Neural cell (in vitro differentiated cells): Measurements from ENCODE around the gene LIMD2. TPM values are rescaled to one million over a fixed set of nuclear protein-coding genes. Genes with fewer than 3 reads are reported as not detected.

Experiments
- H2AFZ ChIP-seq: fragments of 200-600, 300-800 bp; sonication (generic), shearing (Covaris generic); 2 replicates; pipeline ENCODE4 v1.6.0; 2014; ENCODE audit warnings: low read depth, mild to moderate bottlenecking, antibody characterized with exemption, low read length, moderate library complexity
- H3F3A ChIP-seq: fragments of 200-600 bp; shearing (Covaris generic); 2 replicates; pipeline ENCODE4 v1.6.1; 2016; ENCODE audit warnings: mild to moderate bottlenecking, moderate library complexity, mixed read lengths, antibody characterized with exemption, low read length; ENCODE audit not compliant: insufficient read depth, poor library complexity, severe bottlenecking
- H3K27ac ChIP-seq: fragments of 200-600, 300-800 bp; sonication (generic), shearing (Covaris generic); 2 replicates; pipeline ENCODE4 v1.5.1; 2014; ENCODE audit warnings: mild to moderate bottlenecking, low read length, moderate library complexity
- H3K27me3 ChIP-seq: fragments of 300-800, 200-600 bp; sonication (generic), shearing (Covaris generic); 2 replicates; pipeline ENCODE4 v1.6.0; 2014; ENCODE audit warnings: mild to moderate bottlenecking, low read depth, low read length, moderate library complexity; ENCODE audit not compliant: insufficient read depth
- H3K36me3 ChIP-seq: fragments of 300-800, 200-600 bp; sonication (generic), shearing (Covaris generic); 2 replicates; pipeline ENCODE4 v1.5.1; 2014; ENCODE audit warnings: mild to moderate bottlenecking, antibody characterized with exemption, low read length, moderate library complexity; ENCODE audit not compliant: insufficient read depth
- H3K4me2 ChIP-seq: fragments of 300-800, 200-600 bp; sonication (generic), shearing (Covaris generic); 2 replicates; pipeline ENCODE4 v1.6.0; 2014; ENCODE audit warnings: mild to moderate bottlenecking, low read length
- H3K4me3 ChIP-seq: fragments of 300-800, 200-600 bp; sonication (generic), shearing (Covaris generic); 2 replicates; pipeline ENCODE4 v1.5.1; 2014; ENCODE audit warnings: mild to moderate bottlenecking, low read length, moderate library complexity
- H3K79me2 ChIP-seq: fragments of 200-600 bp; shearing (Covaris generic); replicated peaks from 2 replicates; pipeline ENCODE4 v1.6.0; 2014; ENCODE audit warnings: mild to moderate bottlenecking, low read length, moderate library complexity; ENCODE audit not compliant: insufficient read depth
- H3K9ac ChIP-seq: fragments of 300-800, 200-600 bp; sonication (generic), shearing (Covaris generic); 2 replicates; pipeline ENCODE4 v1.6.1; 2016; ENCODE audit warnings: mild to moderate bottlenecking, low read length, mixed read lengths
- H3K9me2 ChIP-seq: fragments of 200-600 bp; shearing (Covaris generic); 2 replicates; pipeline ENCODE4 v1.6.1; 2016; ENCODE audit warnings: mild to moderate bottlenecking, low read length, mixed read lengths; ENCODE audit not compliant: insufficient read depth
- H3K9me3 ChIP-seq: fragments of 200-600, 300-800 bp; sonication (generic), shearing (Covaris generic); 2 replicates; pipeline ENCODE4 v1.6.1; 2016; ENCODE audit warnings: mild to moderate bottlenecking, mixed run types, low read length, moderate library complexity, mixed read lengths
- H4K20me1 ChIP-seq: fragments of 200-600 bp; shearing (Covaris generic); 2 replicates; pipeline ENCODE4 v1.6.1; 2016; ENCODE audit warnings: mild to moderate bottlenecking, mixed run types; ENCODE audit not compliant: insufficient read depth
- EP300 ChIP-seq: fragments of 450-650 bp; conservative IDR thresholded peaks from 2 replicates; pipeline ENCODE4 v1.6.1; 2014; ENCODE audit warnings: antibody characterized with exemption, mild to moderate bottlenecking, moderate library complexity; ENCODE audit not compliant: poor library complexity, severe bottlenecking
- EZH2 ChIP-seq: fragments of 200-600, 300-800 bp; shearing (Covaris generic), sonication (generic); IDR thresholded peaks from 2 replicates; pipeline ENCODE4 v1.6.1; 2014; ENCODE audit warnings: antibody characterized with exemption, low read length, borderline replicate concordance, mild to moderate bottlenecking; ENCODE audit not compliant: insufficient read depth, poor library complexity, severe bottlenecking
- MXI1 ChIP-seq: fragments of 450-650 bp; conservative IDR thresholded peaks from 2 replicates; pipeline ENCODE4 v1.6.1; 2014; ENCODE audit warnings: antibody characterized with exemption, mild to moderate bottlenecking; ENCODE audit not compliant: poor library complexity, severe bottlenecking
- POLR2AphosphoS5 ChIP-seq: IDR thresholded peaks from 2 replicates; pipeline ENCODE4 v1.6.1; 2012
- RAD21 ChIP-seq: fragments of 450-650 bp; conservative IDR thresholded peaks from 2 replicates; pipeline ENCODE4 v1.6.1; 2014; ENCODE audit warnings: antibody characterized with exemption, mild to moderate bottlenecking, moderate library complexity
- SMC3 ChIP-seq: fragments of 450-650 bp; conservative IDR thresholded peaks from 2 replicates; pipeline ENCODE4 v1.6.1; 2014; ENCODE audit warnings: antibody characterized with exemption, mild to moderate bottlenecking, moderate library complexity; ENCODE audit not compliant: poor library complexity
- TAF1 ChIP-seq: IDR thresholded peaks from 2 replicates; pipeline ENCODE4 v1.6.1; 2012; ENCODE audit warnings: low read depth
- polyA plus RNA-seq: library from polyadenylated mRNA; depleted of rRNA; stranded (reverse); fragments of >200 nt; gene quantifications from 2 replicates; pipeline ENCODE4 v1.2.3, GENCODE V29; 2014
- TF ChIP-seq, protein P1 (sequence below): IDR thresholded peaks from 2 replicates; pipeline ENCODE4 v1.6.1; 2012; ENCODE audit warnings: borderline replicate concordance
- TF ChIP-seq, protein P2 (sequence below): fragments of 450-650 bp; IDR thresholded peaks from 2 replicates; pipeline ENCODE4 v1.5.1; 2014; ENCODE audit warnings: antibody characterized with exemption, mild to moderate bottlenecking, moderate library complexity; ENCODE audit not compliant: poor library complexity, severe bottlenecking

The LIMD2 gene
- polyA plus RNA-seq, 1 donor from 2014 or later: 132 TPM

DNA sequence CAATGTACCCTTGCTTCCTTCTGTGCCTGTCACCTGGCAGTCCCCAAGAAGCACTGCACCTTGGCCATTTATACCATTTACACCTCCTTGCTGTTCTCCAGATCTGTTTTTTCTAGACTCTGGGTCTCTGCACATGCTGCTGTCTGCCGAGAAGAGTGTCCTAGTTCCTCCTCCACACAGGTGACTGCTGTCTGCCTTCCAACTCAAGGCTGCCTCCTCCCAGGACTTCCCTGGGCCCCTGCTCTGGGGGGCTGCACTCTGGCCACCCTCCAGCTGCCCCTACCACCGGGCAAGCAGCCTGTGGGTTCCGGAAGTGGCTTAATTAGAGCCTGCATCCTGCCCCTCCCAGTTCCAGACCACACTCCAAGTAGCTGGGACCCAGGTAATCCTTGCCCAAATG is 5.7 kb upstream of the LIMD2 start:
- Histone ChIP-seq H3K27ac (no peak overlapping the region), H3K9ac (no peak overlapping the region), H3F3A (no peaks in the 10 kb centered on the region), H3K4me2 (no peak overlapping the region), H4K20me1 (no peaks in the 10 kb centered on the region), H3K9me3 (no peaks in the 10 kb centered on the region), H3K4me3 (no peak overlapping the region), H3K9me2 (no peaks in the 10 kb centered on the region), H3K27me3 (no peaks in the 10 kb centered on the region), H2AFZ (no peak overlapping the region), H3K36me3 (no peaks in the 10 kb centered on the region), H3K79me2 (peaks cover 2% of the 10 kb centered on the region)
- TF ChIP-seq TAF1 (no peak), EP300 (no peak), SMC3 (no peak), POLR2AphosphoS5 (no peak), MXI1 (no peak), EZH2 (no peak), RAD21 (no peak)
- TF ChIP-seq, protein P1, sequence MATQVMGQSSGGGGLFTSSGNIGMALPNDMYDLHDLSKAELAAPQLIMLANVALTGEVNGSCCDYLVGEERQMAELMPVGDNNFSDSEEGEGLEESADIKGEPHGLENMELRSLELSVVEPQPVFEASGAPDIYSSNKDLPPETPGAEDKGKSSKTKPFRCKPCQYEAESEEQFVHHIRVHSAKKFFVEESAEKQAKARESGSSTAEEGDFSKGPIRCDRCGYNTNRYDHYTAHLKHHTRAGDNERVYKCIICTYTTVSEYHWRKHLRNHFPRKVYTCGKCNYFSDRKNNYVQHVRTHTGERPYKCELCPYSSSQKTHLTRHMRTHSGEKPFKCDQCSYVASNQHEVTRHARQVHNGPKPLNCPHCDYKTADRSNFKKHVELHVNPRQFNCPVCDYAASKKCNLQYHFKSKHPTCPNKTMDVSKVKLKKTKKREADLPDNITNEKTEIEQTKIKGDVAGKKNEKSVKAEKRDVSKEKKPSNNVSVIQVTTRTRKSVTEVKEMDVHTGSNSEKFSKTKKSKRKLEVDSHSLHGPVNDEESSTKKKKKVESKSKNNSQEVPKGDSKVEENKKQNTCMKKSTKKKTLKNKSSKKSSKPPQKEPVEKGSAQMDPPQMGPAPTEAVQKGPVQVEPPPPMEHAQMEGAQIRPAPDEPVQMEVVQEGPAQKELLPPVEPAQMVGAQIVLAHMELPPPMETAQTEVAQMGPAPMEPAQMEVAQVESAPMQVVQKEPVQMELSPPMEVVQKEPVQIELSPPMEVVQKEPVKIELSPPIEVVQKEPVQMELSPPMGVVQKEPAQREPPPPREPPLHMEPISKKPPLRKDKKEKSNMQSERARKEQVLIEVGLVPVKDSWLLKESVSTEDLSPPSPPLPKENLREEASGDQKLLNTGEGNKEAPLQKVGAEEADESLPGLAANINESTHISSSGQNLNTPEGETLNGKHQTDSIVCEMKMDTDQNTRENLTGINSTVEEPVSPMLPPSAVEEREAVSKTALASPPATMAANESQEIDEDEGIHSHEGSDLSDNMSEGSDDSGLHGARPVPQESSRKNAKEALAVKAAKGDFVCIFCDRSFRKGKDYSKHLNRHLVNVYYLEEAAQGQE: no peak
- TF ChIP-seq, protein P2, sequence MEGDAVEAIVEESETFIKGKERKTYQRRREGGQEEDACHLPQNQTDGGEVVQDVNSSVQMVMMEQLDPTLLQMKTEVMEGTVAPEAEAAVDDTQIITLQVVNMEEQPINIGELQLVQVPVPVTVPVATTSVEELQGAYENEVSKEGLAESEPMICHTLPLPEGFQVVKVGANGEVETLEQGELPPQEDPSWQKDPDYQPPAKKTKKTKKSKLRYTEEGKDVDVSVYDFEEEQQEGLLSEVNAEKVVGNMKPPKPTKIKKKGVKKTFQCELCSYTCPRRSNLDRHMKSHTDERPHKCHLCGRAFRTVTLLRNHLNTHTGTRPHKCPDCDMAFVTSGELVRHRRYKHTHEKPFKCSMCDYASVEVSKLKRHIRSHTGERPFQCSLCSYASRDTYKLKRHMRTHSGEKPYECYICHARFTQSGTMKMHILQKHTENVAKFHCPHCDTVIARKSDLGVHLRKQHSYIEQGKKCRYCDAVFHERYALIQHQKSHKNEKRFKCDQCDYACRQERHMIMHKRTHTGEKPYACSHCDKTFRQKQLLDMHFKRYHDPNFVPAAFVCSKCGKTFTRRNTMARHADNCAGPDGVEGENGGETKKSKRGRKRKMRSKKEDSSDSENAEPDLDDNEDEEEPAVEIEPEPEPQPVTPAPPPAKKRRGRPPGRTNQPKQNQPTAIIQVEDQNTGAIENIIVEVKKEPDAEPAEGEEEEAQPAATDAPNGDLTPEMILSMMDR: no peak

DNA sequence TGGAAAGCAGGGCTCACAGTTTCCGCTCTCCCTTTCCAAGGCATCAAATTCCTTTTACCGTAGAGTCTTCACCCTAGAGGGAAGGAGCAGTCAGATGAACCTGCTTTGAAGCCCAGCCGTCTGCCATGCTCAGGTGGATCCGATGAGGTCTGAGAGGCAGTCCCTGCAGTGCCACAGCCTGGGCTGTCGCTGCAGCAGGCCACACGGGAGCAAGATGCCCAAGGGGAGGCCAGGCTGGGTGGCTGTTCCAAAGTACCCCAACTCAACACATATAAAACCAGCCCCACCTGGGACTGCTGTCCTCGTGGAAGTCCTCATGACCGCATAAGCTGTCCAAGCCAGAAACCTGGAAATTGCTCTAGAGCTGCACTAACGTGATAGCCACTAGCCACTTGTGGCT is 4.9 kb upstream of the LIMD2 start:
- TF ChIP-seq TAF1: no peak
- TF ChIP-seq POLR2AphosphoS5: no peak
- TF ChIP-seq EZH2: no peak
- TF ChIP-seq, protein P1: no peak
- no peak for TF ChIP-seq SMC3
- no peak for TF ChIP-seq MXI1
- no peak for TF ChIP-seq EP300
- TF ChIP-seq RAD21: no peak
- TF ChIP-seq, protein P2: no peak
- no peak overlapping the region for H2AFZ ChIP-seq
- H3K4me3 ChIP-seq: no peak overlapping the region
- H3K27me3 ChIP-seq: no peaks in the 10 kb centered on the region
- no peaks in the 10 kb centered on the region for H3K9me3 ChIP-seq
- peaks cover 3% of the 10 kb centered on the region for H3K79me2 ChIP-seq
- H3K9ac ChIP-seq: no peak overlapping the region
- H3K27ac ChIP-seq: no peak overlapping the region
- H4K20me1 ChIP-seq: no peaks in the 10 kb centered on the region
- H3F3A ChIP-seq: no peaks in the 10 kb centered on the region
- no peaks in the 10 kb centered on the region for H3K36me3 ChIP-seq
- no peaks in the 10 kb centered on the region for H3K9me2 ChIP-seq
- H3K4me2 ChIP-seq: no peak overlapping the region
